SU-DHL-6 (cell line): Measurements from ENCODE around the gene RNF2.

ENCODE experiments used
- H2AFZ ChIP-seq: fragments of 200-600 bp; sonication (generic); 2 replicates; pipeline ENCODE4 v1.6.1; 2014; ENCODE audit warnings: low read depth, mild to moderate bottlenecking, moderate library complexity, mixed read lengths, antibody characterized with exemption, low read length; ENCODE audit not compliant: severe bottlenecking
- H3F3A ChIP-seq: fragments of 200-600 bp; shearing (Covaris generic); 2 replicates; pipeline ENCODE4 v1.6.0; 2016; ENCODE audit warnings: antibody characterized with exemption, mild to moderate bottlenecking; ENCODE audit not compliant: insufficient read depth
- H3K27ac ChIP-seq: fragments of 200-600 bp; sonication (generic); 2 replicates; pipeline ENCODE4 v1.5.1; 2016; ENCODE audit warnings: low read depth, mild to moderate bottlenecking, low read length, moderate library complexity, mixed read lengths
- H3K27me3 ChIP-seq: fragments of 200-600 bp; sonication (generic), shearing (Covaris generic); 2 replicates; pipeline ENCODE4 v1.6.0; 2014; ENCODE audit warnings: mild to moderate bottlenecking, low read length
- H3K36me3 ChIP-seq: fragments of 200-600 bp; sonication (generic); 2 replicates; pipeline ENCODE4 v1.6.1; 2014; ENCODE audit warnings: mild to moderate bottlenecking, low read length, mixed read lengths
- H3K4me2 ChIP-seq: fragments of 300-600, 200-600 bp; shearing (Covaris generic), sonication (generic); 2 replicates; pipeline ENCODE4 v1.6.0; 2014; ENCODE audit warnings: low read length, low read depth, mild to moderate bottlenecking; ENCODE audit not compliant: poor library complexity, severe bottlenecking
- H3K4me3 ChIP-seq: fragments of 200-600 bp; sonication (generic); 2 replicates; pipeline ENCODE4 v1.5.1; 2014; ENCODE audit warnings: antibody characterized with exemption, low read length, mild to moderate bottlenecking, mixed read lengths; ENCODE audit not compliant: insufficient read depth, poor library complexity, severe bottlenecking
- H3K79me2 ChIP-seq: fragments of 200-600 bp; sonication (generic); 2 replicates; pipeline ENCODE4 v1.6.1; 2014; ENCODE audit warnings: mild to moderate bottlenecking, low read length, moderate library complexity; ENCODE audit not compliant: insufficient read depth
- H3K9ac ChIP-seq: fragments of 200-600 bp; sonication (generic); 2 replicates; pipeline ENCODE4 v1.7.0; 2014; ENCODE audit warnings: mild to moderate bottlenecking, low read length
- H3K9me2 ChIP-seq: fragments of 200-600 bp; sonication (generic); replicated peaks from 2 replicates; pipeline ENCODE4 v1.6.1; 2014; ENCODE audit warnings: low read length; ENCODE audit not compliant: insufficient read depth
- H3K9me3 ChIP-seq: fragments of 200-600 bp; sonication (generic); 2 replicates; pipeline ENCODE4 v1.6.1; 2014; ENCODE audit warnings: low read length, mixed read lengths; ENCODE audit not compliant: insufficient read depth
- H4K20me1 ChIP-seq: fragments of 200-600 bp; sonication (generic); 2 replicates; pipeline ENCODE4 v1.6.1; 2014; ENCODE audit warnings: low read depth, mild to moderate bottlenecking, antibody characterized with exemption, low read length, moderate library complexity, mixed read lengths
- EZH2phosphoT487 ChIP-seq: fragments of 200-600 bp; sonication (generic), shearing (Covaris generic); conservative IDR thresholded peaks from 2 replicates; pipeline ENCODE4 v1.6.1; 2018; ENCODE audit warnings: mild to moderate bottlenecking, antibody characterized with exemption, low read length, moderate library complexity, mixed read lengths
- TF ChIP-seq, protein P1 (sequence below): fragments of 200-600 bp; sonication (generic); IDR thresholded peaks from one replicate; pipeline ENCODE4 v1.5.1; 2017; ENCODE audit warnings: antibody characterized with exemption, mild to moderate bottlenecking, low read length, moderate library complexity; ENCODE audit not compliant: insufficient read depth, poor library complexity, severe bottlenecking

Gene RNF2

DNA sequence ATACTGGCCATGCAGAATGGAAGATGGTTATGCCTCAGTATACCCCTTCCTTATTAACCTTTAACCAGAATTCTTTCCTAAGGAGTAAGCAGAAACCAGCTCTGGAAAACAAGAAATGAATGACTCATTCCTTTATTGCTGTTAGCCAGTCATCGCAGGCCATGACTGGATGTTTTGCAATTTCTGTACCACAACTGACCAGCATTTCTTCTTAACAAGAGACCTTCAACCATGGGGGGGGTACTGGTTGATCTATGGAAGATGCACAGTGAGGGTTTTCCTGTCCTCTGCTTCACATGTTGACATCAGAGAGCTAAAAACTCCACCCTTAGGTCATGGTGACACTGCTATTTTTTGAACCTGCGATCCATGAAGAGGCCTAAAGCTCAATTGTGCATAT lies 28.0 kb upstream of the RNF2 start:
- Histone ChIP-seq H3K9me2 (no peaks in the 10 kb centered on the region), H3K4me3 (no peak overlapping the region), H3K9me3 (no peaks in the 10 kb centered on the region), H2AFZ (no peak overlapping the region), H4K20me1 (no peaks in the 10 kb centered on the region), H3K27me3 (no peaks in the 10 kb centered on the region), H3K9ac (no peak overlapping the region), H3F3A (no peaks in the 10 kb centered on the region), H3K79me2 (no peaks in the 10 kb centered on the region), H3K27ac (no peak overlapping the region), H3K36me3 (no peaks in the 10 kb centered on the region), H3K4me2 (no peak overlapping the region)
- TF ChIP-seq EZH2phosphoT487: no peak
- TF ChIP-seq, protein P1, sequence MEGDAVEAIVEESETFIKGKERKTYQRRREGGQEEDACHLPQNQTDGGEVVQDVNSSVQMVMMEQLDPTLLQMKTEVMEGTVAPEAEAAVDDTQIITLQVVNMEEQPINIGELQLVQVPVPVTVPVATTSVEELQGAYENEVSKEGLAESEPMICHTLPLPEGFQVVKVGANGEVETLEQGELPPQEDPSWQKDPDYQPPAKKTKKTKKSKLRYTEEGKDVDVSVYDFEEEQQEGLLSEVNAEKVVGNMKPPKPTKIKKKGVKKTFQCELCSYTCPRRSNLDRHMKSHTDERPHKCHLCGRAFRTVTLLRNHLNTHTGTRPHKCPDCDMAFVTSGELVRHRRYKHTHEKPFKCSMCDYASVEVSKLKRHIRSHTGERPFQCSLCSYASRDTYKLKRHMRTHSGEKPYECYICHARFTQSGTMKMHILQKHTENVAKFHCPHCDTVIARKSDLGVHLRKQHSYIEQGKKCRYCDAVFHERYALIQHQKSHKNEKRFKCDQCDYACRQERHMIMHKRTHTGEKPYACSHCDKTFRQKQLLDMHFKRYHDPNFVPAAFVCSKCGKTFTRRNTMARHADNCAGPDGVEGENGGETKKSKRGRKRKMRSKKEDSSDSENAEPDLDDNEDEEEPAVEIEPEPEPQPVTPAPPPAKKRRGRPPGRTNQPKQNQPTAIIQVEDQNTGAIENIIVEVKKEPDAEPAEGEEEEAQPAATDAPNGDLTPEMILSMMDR: no peak

DNA sequence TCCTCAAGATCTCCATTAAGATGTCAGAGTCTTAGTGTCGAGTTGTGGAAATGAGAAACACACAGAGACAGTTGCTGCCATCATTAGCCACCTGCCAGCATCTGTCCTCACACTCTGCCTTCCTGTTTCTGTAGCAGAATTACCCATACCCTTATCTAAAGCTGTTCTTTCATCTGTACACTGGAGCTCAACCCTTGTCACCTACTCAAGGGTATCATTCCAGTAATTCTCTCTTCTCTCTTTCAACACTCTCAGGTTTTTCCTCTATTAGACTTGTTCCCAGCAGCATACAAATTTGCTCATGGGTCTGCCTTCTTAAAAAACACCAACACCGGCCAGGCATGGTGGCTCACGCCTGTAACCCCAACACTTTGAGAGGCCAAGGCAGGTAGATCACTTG lies 27.4 kb upstream of the RNF2 start:
- Histone ChIP-seq H4K20me1 (no peaks in the 10 kb centered on the region), H3K9ac (no peak overlapping the region), H3K4me3 (no peak overlapping the region), H3K4me2 (no peak overlapping the region), H3K79me2 (no peaks in the 10 kb centered on the region), H3K27ac (no peak overlapping the region), H2AFZ (no peak overlapping the region), H3K36me3 (no peaks in the 10 kb centered on the region), H3F3A (no peaks in the 10 kb centered on the region), H3K27me3 (no peaks in the 10 kb centered on the region), H3K9me3 (no peaks in the 10 kb centered on the region), H3K9me2 (no peaks in the 10 kb centered on the region)
- no peak for TF ChIP-seq EZH2phosphoT487
- TF ChIP-seq, protein P1: no peak

DNA sequence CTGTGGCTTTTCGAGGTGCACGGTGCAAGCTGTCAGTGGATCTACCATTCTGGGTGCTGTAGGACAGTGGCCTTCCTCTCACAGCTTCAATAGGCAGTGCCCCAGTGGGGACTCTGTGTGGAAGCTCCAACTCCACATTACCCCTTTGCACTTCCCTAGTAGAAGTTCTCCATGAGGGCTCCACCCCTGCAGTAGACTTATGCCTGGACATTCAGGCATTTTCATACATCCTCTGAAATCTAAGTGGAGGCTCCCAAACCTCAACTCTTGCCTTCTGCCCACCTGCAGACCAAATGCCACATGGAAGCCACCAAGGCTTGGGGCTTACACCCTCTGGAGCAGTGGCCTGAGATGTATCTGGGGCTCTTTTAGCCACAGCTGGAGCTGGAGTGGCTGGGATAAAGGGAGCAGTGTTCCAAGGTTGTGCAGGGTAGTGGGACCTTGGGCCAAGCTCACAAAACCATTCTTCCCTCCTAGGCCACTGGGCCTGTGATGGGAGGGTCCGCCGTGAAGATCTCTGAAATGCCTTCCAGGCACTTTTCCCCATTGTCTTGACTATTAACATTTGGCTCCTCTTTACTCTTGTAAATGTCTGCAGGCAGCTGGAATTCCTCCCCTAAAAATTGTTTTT lies 18.0 kb upstream of the RNF2 start:
- H3K4me2 ChIP-seq: no peak overlapping the region
- H3K27ac ChIP-seq: no peak overlapping the region
- H4K20me1 ChIP-seq: no peaks in the 10 kb centered on the region
- no peaks in the 10 kb centered on the region for H3K79me2 ChIP-seq
- H3K9ac ChIP-seq: no peak overlapping the region
- H3K4me3 ChIP-seq: no peak overlapping the region
- H3K9me3 ChIP-seq: peaks cover 9% of the 10 kb centered on the region; the same call in 1 of the 2 replicates
- no peaks in the 10 kb centered on the region for H3F3A ChIP-seq
- H3K36me3 ChIP-seq: no peaks in the 10 kb centered on the region
- TF ChIP-seq, protein P1: no peak
- no peak for TF ChIP-seq EZH2phosphoT487
- no peaks in the 10 kb centered on the region for H3K9me2 ChIP-seq
- H2AFZ ChIP-seq: no peak overlapping the region
- H3K27me3 ChIP-seq: no peaks in the 10 kb centered on the region
